Mesothelial cell of epicardium (in vitro differentiated cells): ENCODE data around the gene RPP30. TPM values are rescaled to one million over a fixed set of nuclear protein-coding genes. Genes with fewer than 3 reads are reported as not detected.

Source experiments
- DNase-seq, 2 experiments: peaks; one replicate each; pipeline ENCODE4 v3.0.0; 2021; ENCODE audit warnings: low spot score in 2 of 2; ENCODE audit not compliant: unreplicated experiment in 2 of 2
- H3K27ac Mint-ChIP-seq: 2 replicates; pipeline ENCODE4 v1.8.0; 2021; ENCODE audit warnings: mixed read lengths
- H3K27me3 Mint-ChIP-seq: 2 replicates; pipeline ENCODE4 v1.8.0; 2021; ENCODE audit warnings: low read depth, mixed read lengths
- H3K36me3 Mint-ChIP-seq: 2 replicates; pipeline ENCODE4 v1.8.0; 2021; ENCODE audit warnings: mixed read lengths
- H3K4me1 Mint-ChIP-seq: 2 replicates; pipeline ENCODE4 v1.8.0; 2021; ENCODE audit warnings: mixed read lengths
- H3K4me3 Mint-ChIP-seq: 2 replicates; pipeline ENCODE4 v1.8.0; 2021; ENCODE audit warnings: mild to moderate bottlenecking, moderate library complexity, mixed read lengths
- H3K9me3 Mint-ChIP-seq: 2 replicates; pipeline ENCODE4 v1.8.0; 2021; ENCODE audit warnings: mixed read lengths
- total RNA-seq: library from RNA; stranded (reverse); gene quantifications from 3 replicates; pipeline ENCODE4 v1.2.1, GENCODE V29; 2021
- TF ChIP-seq, protein P1 (sequence below): fragments of 200-600 bp; sonication (generic); IDR thresholded peaks from one replicate; pipeline ENCODE4 v1.5.0; 2021; ENCODE audit warnings: antibody characterized with exemption; ENCODE audit not compliant: unreplicated experiment

The RPP30 gene
- total RNA-seq, 1 donor from 2014 or later = 35.4 TPM

DNA sequence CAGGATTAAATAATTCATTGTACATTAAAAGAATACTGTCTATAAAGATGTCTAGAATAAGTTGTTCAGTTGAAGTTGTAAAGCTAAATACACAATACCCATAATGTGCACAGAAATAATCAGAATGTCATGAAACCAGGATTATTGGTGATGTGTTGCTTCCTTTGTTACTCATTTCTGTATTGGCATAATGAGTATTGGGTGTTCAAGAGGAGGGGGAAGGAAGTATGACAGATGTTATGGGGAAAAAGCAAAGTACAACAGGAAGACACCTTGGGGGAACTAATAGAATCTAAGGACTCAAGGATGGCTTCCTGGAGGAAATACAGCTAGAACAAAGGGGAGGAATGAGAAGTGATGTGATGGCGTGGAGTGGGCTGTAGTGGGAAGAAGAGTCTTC is 34.2 kb downstream of the RPP30 start:
- no peak for DNase-seq
- Mint-ChIP-seq H3K4me1 (no peaks in the 10 kb centered on the region), H3K9me3 (peaks cover 14% of the 10 kb centered on the region), H3K27me3 (no peaks in the 10 kb centered on the region), H3K36me3 (peaks cover 30% of the 10 kb centered on the region), H3K4me3 (no peak overlapping the region), H3K27ac (no peak overlapping the region)
- TF ChIP-seq, protein P1, sequence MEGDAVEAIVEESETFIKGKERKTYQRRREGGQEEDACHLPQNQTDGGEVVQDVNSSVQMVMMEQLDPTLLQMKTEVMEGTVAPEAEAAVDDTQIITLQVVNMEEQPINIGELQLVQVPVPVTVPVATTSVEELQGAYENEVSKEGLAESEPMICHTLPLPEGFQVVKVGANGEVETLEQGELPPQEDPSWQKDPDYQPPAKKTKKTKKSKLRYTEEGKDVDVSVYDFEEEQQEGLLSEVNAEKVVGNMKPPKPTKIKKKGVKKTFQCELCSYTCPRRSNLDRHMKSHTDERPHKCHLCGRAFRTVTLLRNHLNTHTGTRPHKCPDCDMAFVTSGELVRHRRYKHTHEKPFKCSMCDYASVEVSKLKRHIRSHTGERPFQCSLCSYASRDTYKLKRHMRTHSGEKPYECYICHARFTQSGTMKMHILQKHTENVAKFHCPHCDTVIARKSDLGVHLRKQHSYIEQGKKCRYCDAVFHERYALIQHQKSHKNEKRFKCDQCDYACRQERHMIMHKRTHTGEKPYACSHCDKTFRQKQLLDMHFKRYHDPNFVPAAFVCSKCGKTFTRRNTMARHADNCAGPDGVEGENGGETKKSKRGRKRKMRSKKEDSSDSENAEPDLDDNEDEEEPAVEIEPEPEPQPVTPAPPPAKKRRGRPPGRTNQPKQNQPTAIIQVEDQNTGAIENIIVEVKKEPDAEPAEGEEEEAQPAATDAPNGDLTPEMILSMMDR = no peak

DNA sequence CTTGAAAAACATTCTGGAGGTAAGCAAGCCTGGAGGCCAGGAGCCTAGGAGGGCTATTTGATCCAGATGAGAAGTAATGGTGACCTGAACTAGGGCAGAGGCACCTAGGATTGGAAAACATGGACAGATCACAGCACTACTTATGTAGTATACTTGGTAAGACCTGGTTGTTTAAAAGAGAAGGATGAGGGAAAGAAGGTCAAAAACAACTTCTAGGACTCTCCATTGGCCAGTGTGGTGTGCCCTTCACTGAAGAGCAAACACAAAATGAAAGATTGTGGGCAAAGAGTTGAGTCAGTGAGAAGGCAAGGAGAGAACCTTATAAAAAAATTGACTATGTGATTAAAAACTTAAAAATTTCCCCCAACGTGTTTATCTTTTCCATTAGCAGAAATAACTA is 34.8 kb downstream of the RPP30 start:
- Mint-ChIP-seq H3K27ac (no peak overlapping the region), H3K4me3 (no peak overlapping the region), H3K27me3 (no peaks in the 10 kb centered on the region), H3K9me3 (peaks cover 14% of the 10 kb centered on the region), H3K36me3 (peaks cover 28% of the 10 kb centered on the region), H3K4me1 (peaks cover under 1% of the 10 kb centered on the region)
- no peak for DNase-seq
- TF ChIP-seq, protein P1 = no peak

DNA sequence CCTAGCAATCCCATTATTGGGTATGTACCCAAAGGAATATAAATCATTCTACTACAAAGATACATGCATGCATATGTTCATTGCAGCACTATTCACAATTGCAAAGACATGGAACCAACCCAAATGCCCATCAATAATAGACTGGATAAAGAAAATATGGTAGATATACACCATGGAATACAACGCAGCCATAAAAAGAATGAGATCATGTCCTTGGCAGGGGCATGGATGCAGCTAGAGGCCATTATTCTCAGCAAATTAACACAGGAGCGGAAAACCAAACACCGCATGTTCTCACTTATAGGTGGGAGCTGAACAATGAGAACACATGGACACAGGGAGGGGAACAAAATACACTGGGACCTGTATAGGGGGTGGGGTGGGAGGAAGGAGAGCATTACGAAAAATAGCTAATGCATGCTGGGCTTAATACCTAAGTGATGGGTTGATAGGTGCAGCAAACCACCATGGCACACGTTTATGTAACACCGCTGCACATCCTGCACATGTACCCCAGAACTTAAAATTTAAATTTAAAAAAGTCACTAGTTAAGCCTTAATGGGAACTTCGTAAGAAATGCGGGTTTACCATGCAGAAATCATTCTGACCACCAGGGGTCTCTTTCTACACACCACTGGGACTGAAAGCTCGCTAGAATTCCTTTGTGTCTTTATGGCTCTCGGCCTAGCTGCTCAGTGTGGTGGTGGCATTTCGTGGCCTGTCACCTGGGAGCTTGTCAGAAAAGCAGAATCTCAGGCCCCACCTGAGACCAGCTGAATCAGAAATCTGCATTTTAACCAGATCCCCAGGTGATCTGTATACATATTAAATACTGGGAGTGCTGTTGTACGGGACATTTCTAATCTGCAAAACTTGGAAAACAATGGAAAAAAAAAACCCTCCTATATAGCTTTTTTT is 39.6 kb downstream of the RPP30 start:
- peak in 1 of 2 experiments; percentile 70 for DNase-seq
- Mint-ChIP-seq H3K4me1 (peaks cover 8% of the 10 kb centered on the region), H3K9me3 (peaks cover 14% of the 10 kb centered on the region), H3K27me3 (no peaks in the 10 kb centered on the region), H3K36me3 (peaks cover 12% of the 10 kb centered on the region), H3K4me3 (peak overlapping the region; percentile 39), H3K27ac (peak overlapping the region; percentile 92)
- TF ChIP-seq, protein P1 = peak; percentile 97

DNA sequence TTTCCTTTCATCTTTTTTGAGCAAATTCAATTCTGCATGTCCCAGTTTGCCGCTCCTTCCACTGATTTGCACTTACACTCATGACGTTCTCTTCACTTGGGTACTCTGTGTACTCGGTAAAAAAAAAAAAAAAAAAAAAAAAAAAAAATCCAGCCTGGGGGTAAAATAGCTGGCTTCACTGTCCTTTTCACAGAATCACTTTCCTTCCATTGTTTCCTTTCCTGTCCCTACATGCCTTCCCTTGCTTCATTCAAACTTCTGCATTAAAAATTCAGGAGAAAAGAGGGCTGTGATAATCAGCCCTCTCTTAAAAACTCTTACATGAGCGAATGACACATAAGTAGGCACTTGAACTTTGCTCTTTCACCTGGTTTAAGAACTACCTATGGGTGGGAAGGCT is 40.4 kb downstream of the RPP30 start:
- TF ChIP-seq, protein P1 = no peak
- H3K9me3 Mint-ChIP-seq = peaks cover 14% of the 10 kb centered on the region
- peaks cover 13% of the 10 kb centered on the region for H3K4me1 Mint-ChIP-seq
- H3K4me3 Mint-ChIP-seq = no peak overlapping the region
- peak overlapping the region; percentile 9 for H3K27ac Mint-ChIP-seq
- no peak for DNase-seq
- no peaks in the 10 kb centered on the region for H3K27me3 Mint-ChIP-seq
- peaks cover 12% of the 10 kb centered on the region for H3K36me3 Mint-ChIP-seq

DNA sequence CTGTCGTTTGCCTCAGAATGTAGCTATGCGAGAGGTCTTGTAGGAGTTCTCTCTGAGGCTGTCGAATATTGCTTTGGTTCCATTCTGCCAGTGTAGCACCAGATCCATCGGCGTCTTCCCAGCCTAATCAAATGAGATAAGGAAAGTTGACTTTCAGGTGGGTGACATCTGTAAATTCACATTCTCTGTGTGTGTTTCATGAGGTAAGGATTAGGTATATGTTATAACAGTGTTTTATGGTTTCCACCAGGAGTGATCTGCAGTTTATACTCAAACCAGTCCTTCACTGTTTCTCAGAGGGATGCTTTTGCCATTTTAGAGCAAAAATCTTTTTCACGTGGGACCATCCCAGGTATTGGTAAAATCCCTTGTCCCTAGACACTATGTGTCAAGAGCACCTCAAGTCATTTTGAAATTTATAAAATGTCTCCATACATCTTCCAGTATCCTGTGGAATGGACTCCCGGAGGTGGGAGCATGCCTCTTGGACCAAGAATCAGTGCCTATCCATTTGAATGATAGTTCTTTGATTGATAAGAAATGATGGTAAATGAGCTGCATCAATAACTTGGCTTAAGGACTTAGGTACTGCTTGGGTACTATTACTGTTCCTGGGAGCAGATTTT is 41.2 kb downstream of the RPP30 start:
- no peak for DNase-seq
- H3K36me3 Mint-ChIP-seq = peaks cover 7% of the 10 kb centered on the region
- no peaks in the 10 kb centered on the region for H3K27me3 Mint-ChIP-seq
- TF ChIP-seq, protein P1 = no peak
- no peak overlapping the region for H3K27ac Mint-ChIP-seq
- H3K9me3 Mint-ChIP-seq = peaks cover 14% of the 10 kb centered on the region
- no peak overlapping the region for H3K4me3 Mint-ChIP-seq
- H3K4me1 Mint-ChIP-seq = peaks cover 21% of the 10 kb centered on the region
